Right lobe of liver (tissue), 6 donors: ENCODE results near the gene SVBP. TPM values are rescaled to one million over a fixed set of nuclear protein-coding genes. Genes with fewer than 3 reads are reported as not detected.

Experiments used
- ATAC-seq, 4 donors: fragments of 200-7000 bp; cut with Tn5 transposase; one replicate each; pipeline ENCODE4 v1.9.1; 2020; ENCODE audit warnings: mild to moderate bottlenecking in 4 of 4, moderate library complexity in 4 of 4
- DNase-seq, 3 donors: peaks; one replicate each; pipeline ENCODE4 v3.0.0-alpha.2; 2020
- H3K27ac ChIP-seq, 3 donors: fragments of 200-600 bp; one replicate each; pipeline ENCODE4 v1.8.0; 2022
- H3K27me3 ChIP-seq, 2 donors: fragments of 200-600 bp; one replicate each; pipeline ENCODE4 v1.8.0; 2022
- H3K36me3 ChIP-seq, 4 donors: fragments of 200-600 bp; sonication (generic) in 1 of 4; one replicate each; pipeline versions ENCODE4 v1.5.1 to v1.8.0; 2017 to 2022; ENCODE audit warnings: control low read depth in 1 of 4
- H3K4me1 ChIP-seq, 4 donors: fragments of 200-600 bp; sonication (generic) in 1 of 4; one replicate each; pipeline versions ENCODE4 v1.5.1 to v1.8.0; 2017 to 2022; ENCODE audit warnings: control low read depth in 1 of 4
- H3K4me3 ChIP-seq, 3 donors: fragments of 200-600 bp; one replicate each; pipeline ENCODE4 v1.8.0; 2022
- H3K9me3 ChIP-seq, 4 donors: fragments of 200-600 bp; sonication (generic) in 1 of 4; one replicate each; pipeline versions ENCODE4 v1.5.1 to v1.8.0; 2017 to 2022; ENCODE audit warnings: control low read depth in 1 of 4
- POLR2A ChIP-seq: fragments of 450-650 bp; IDR thresholded peaks from one replicate; pipeline ENCODE4 v1.6.1; 2017; ENCODE audit warnings: antibody characterized with exemption, mild to moderate bottlenecking
- WGBS: methylation state at CpG from one replicate; pipeline ENCODE4 v1.1.6; 2018; ENCODE audit warnings: low coverage, low lambda C conversion rate; ENCODE audit not compliant: insufficient coverage; ENCODE audit errors: missing lambda C conversion rate; 5-methylcytosine and 5-hydroxymethylcytosine counted together
- intact Hi-C, 2 donors: fragments of 100-400 bp; cut with DNase I; formaldehyde crosslinking; loops; one replicate each; pipeline versions ENCODE4 v1.11.2 to v1.14.1; 2022
- total RNA-seq, 6 experiments: library from RNA; depleted of rRNA in 2 of 6; stranded (reverse); fragments of >200 nt in 2 of 6; fragmentation: NEBNext Ultra II Directional in 3 of 6; extraction: Animal tissue kit (Norgen Biotek cat#: 25700) in 3 of 6; gene quantifications; one replicate each; pipeline versions ENCODE4 v1.1.0 to v1.2.4, GENCODE V29; 2016 to 2023
- TF ChIP-seq, protein P1 (sequence below), 4 donors: fragments of 200-600 bp in 3 of 4; fragments of 450-650 bp in 1 of 4; IDR thresholded peaks; one replicate each; pipeline versions ENCODE4 v1.5.1 to v1.8.0; 2016 to 2022; ENCODE audit warnings: antibody characterized with exemption in 4 of 4, mild to moderate bottlenecking in 2 of 4
- donor health status: DM: no; HTN: yes; CAD: no.
- donor health status: DM: no; HTN: no; CAD: no.
- donor health status: DM: no; HTN: no; CAD: no.
- donor health status: DM: no; HTN: yes; CAD: no.
- donor health status: DM: no; HTN: yes; CAD: no.

SVBP gene
- total RNA-seq, 6 experiments from 2014 or later, result 6.0 to 12.8 (median 10.6) TPM

DNA sequence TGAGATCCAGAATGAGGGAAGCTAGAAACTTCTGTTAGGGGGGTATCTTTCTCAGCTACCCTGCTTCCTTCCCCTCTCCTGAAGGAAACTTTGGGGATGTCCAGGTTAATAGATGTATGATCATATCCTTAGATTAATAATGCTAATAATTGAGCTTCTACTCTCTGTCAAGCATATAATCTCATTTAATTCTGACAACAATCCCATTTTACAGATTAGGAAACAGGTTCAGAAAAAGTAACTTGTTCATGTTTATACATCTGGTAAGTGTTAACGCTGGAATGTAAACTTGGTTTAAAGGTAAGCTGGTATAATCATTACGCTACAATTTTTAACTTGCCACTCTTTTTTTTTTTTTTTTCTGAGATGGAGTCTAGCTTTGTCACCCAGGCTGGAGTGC is 34.1 kb downstream of the SVBP start:
- no peak for DNase-seq
- Histone ChIP-seq H3K27ac (no peak overlapping the region), H3K4me3 (no peak overlapping the region), H3K36me3 (no peaks in the 10 kb centered on the region), H3K9me3 (no peaks in the 10 kb centered on the region), H3K27me3 (no peaks in the 10 kb centered on the region), H3K4me1 (peaks cover 0 to 7% (median 0%) of the 10 kb centered on the region in 4 donors)
- ATAC-seq, result no peak
- TF ChIP-seq POLR2A, result no peak
- TF ChIP-seq, protein P1, sequence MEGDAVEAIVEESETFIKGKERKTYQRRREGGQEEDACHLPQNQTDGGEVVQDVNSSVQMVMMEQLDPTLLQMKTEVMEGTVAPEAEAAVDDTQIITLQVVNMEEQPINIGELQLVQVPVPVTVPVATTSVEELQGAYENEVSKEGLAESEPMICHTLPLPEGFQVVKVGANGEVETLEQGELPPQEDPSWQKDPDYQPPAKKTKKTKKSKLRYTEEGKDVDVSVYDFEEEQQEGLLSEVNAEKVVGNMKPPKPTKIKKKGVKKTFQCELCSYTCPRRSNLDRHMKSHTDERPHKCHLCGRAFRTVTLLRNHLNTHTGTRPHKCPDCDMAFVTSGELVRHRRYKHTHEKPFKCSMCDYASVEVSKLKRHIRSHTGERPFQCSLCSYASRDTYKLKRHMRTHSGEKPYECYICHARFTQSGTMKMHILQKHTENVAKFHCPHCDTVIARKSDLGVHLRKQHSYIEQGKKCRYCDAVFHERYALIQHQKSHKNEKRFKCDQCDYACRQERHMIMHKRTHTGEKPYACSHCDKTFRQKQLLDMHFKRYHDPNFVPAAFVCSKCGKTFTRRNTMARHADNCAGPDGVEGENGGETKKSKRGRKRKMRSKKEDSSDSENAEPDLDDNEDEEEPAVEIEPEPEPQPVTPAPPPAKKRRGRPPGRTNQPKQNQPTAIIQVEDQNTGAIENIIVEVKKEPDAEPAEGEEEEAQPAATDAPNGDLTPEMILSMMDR (IDR thresholded peaks at IDR 0.05), result no peak
- intact Hi-C loops, result no loop called here
- WGBS, result 92% methylated on average over 2 of the region's 2 CpGs

DNA sequence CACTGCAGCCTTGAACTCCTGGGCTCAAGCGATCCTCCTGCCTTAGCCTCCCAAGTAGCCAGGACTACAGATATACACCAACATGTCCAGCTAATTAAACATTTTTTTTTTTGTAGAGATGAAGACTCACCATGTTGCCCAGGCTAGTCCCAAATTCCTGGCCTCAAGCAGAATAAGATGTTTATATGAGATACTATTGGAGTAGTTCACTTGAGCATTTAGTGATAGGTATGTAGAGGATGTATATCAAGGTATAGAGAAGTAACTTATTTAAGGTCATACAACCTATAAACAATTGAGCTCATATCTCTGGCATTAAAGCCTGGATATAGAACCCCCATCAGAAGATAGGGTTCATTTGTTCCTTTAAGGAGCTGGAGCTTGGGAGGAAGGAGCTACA is 37.0 kb downstream of the SVBP start:
- intact Hi-C loops, result no loop called here
- TF ChIP-seq, protein P1 (IDR thresholded peaks at IDR 0.05), result no peak
- TF ChIP-seq POLR2A, result no peak

DNA sequence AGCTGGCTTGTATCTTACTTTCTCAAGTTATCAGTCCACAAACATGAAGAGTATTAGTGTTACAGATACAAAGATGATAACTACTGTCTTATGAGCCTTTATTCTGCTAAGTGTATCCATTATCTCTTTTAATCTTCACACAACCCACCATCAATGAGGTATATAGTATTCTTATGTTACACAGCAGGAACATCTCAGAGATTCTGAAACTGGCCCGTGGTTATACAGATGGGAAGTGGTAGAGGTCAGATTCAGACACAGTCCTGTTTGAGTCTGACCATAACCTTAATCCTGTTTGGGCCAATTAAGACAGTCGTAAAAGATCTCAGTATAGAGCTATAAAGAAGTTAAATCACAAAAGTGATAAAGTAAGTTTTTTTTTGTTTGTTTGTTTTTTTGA is 37.5 kb downstream of the SVBP start:
- DNase-seq (no peak), ATAC-seq (no peak)
- TF ChIP-seq, protein P1 (IDR thresholded peaks at IDR 0.05), result no peak
- no peak for TF ChIP-seq POLR2A
- WGBS, result 75% methylated on average over 2 of the region's 2 CpGs
- Histone ChIP-seq H3K9me3 (no peaks in the 10 kb centered on the region), H3K27ac (no peak overlapping the region), H3K36me3 (peaks cover 0 to 31% (median 0%) of the 10 kb centered on the region in 4 donors), H3K4me3 (no peak overlapping the region), H3K27me3 (no peaks in the 10 kb centered on the region), H3K4me1 (peaks cover 0 to 8% (median 0%) of the 10 kb centered on the region in 4 donors)
- intact Hi-C loops, result loop anchor here in 1 of 2 donors (5.0 to 10.0 kb wide), 2 partner anchors 133 to 295 kb away; no protein-coding TSS in a partner anchor

More for the DNA sequence above, 37.0 kb downstream of the SVBP start:
- H3K36me3 ChIP-seq, result peaks cover 0 to 26% (median 0%) of the 10 kb centered on the region in 4 donors
- ATAC-seq (no peak), DNase-seq (no peak)
- no peaks in the 10 kb centered on the region for H3K9me3 ChIP-seq
- 90% methylated on average over 1 of the region's 1 CpG for WGBS
- peaks cover 0 to 7% (median 0%) of the 10 kb centered on the region in 4 donors for H3K4me1 ChIP-seq
- no peak overlapping the region for H3K4me3 ChIP-seq
- no peak overlapping the region for H3K27ac ChIP-seq
- H3K27me3 ChIP-seq, result no peaks in the 10 kb centered on the region

DNA sequence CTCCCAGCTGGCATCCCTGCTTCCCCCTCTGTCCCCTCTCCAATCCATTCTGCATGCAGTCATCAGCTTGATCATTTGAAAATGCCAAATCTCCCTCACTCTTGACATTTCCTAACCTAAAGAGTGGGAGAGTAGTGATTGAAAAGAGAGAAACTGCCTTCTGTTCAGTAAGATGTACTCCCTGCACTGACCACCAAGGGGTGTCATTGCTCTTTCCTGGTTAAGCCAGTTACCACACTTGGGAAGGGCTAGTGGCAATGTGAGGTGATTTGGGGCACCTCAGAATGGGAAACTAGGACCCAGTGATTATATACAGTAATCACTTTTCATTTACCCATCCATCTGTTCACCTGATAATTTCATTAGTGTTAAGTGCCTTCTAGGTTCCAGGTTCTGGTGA is 39.3 kb downstream of the SVBP start:
- no peak for DNase-seq
- peak; percentile 67 to 76 (median 74) for ATAC-seq

More for the DNA sequence above, 39.3 kb downstream of the SVBP start:
- Histone ChIP-seq H3K27ac (no peak overlapping the region), H3K36me3 (peaks cover 0 to 44% (median 0%) of the 10 kb centered on the region in 4 donors), H3K27me3 (no peaks in the 10 kb centered on the region), H3K4me3 (no peak overlapping the region), H3K9me3 (no peaks in the 10 kb centered on the region), H3K4me1 (peaks cover 0 to 11% (median 0%) of the 10 kb centered on the region in 4 donors)
- intact Hi-C loops, result loop anchor here in 1 of 2 donors (5.0 to 10.0 kb wide), 2 partner anchors 134 to 297 kb away; no protein-coding TSS in a partner anchor
- TF ChIP-seq, protein P1 (IDR thresholded peaks at IDR 0.05), result peak; percentile 56 to 64 (median 61)
- TF ChIP-seq POLR2A, result no peak
